Esophagus squamous epithelium (tissue), 5 donors: ENCODE results near the gene ACCSL. TPM values are rescaled to one million over a fixed set of nuclear protein-coding genes. Genes with fewer than 3 reads are reported as not detected.

Experiments used
- DNase-seq: peaks from one replicate; lab custom pipeline; 2025; lab: John Stamatoyannopoulos, UW
- H3K27ac ChIP-seq, 4 donors: fragments of 200-600 bp; sonication (generic); one replicate each; pipeline ENCODE4 v1.5.1; 2016 to 2019; ENCODE audit warnings: mild to moderate bottlenecking in 1 of 4
- H3K27me3 ChIP-seq, 4 donors: fragments of 200-600 bp; sonication (generic); 1 replicate in 3 of 4; 2 replicates in 1 of 4; pipeline versions ENCODE4 v1.5.1 to v1.6.0; 2017 to 2021; ENCODE audit warnings: antibody characterized with exemption in 1 of 4
- H3K36me3 ChIP-seq, 3 donors: fragments of 200-600 bp; sonication (generic); one replicate each; pipeline ENCODE4 v1.5.1; 2016 to 2019
- H3K4me1 ChIP-seq, 3 donors: fragments of 200-600 bp; sonication (generic); one replicate each; pipeline ENCODE4 v1.5.1; 2017 to 2019
- H3K4me3 ChIP-seq, 4 donors: fragments of 200-600 bp; sonication (generic); 1 replicate in 3 of 4; 2 replicates in 1 of 4; pipeline ENCODE4 v1.5.1; 2016 to 2019; ENCODE audit warnings: mild to moderate bottlenecking in 2 of 4, moderate library complexity in 1 of 4
- H3K9me3 ChIP-seq, 3 donors: fragments of 200-600 bp; sonication (generic); one replicate each; pipeline ENCODE4 v1.5.1; 2016 to 2019
- CTCF ChIP-seq, 6 experiments: fragments of 450-650 bp in 4 of 6; fragments of 200-600 bp in 2 of 6; sonication (generic) in 2 of 6; IDR thresholded peaks; one replicate each; pipeline ENCODE4 v1.5.1; 2016 to 2019; ENCODE audit warnings: antibody characterized with exemption in 6 of 6, mild to moderate bottlenecking in 4 of 6, moderate library complexity in 4 of 6
- POLR2A ChIP-seq, 4 donors: fragments of 450-650 bp; IDR thresholded peaks; one replicate each; pipeline ENCODE4 v1.6.1; 2017; ENCODE audit warnings: antibody characterized with exemption in 4 of 4, mild to moderate bottlenecking in 4 of 4, moderate library complexity in 3 of 4
- WGBS, 2 donors: methylation state at CpG; one replicate each; pipeline ENCODE4 v1.1.5; 2018; 5-methylcytosine and 5-hydroxymethylcytosine counted together
- intact Hi-C: fragments of 100-400 bp; cut with DNase I; formaldehyde crosslinking; loops from one replicate; pipeline ENCODE4 v1.15.0; 2022
- total RNA-seq, 4 donors: library from RNA; depleted of rRNA; stranded (reverse); fragments of >200 nt; gene quantifications; one replicate each; pipeline ENCODE4 v1.1.0, GENCODE V29; 2016
- donor health status: DM: yes; HTN: yes; CAD: no.

Gene ACCSL
- total RNA-seq, 4 donors from 2014 or later = not detected

- Histone ChIP-seq H3K4me1 (no peaks in the 10 kb centered on the region), H3K27ac (no peak overlapping the region), H3K4me3 (no peak overlapping the region), H3K27me3 (no peaks in the 10 kb centered on the region), H3K9me3 (no peaks in the 10 kb centered on the region), H3K36me3 (peaks cover 0 to 66% (median 0%) of the 10 kb centered on the region in 3 donors)
- WGBS, 2 donors = 85 to 100% methylated on average over 2 to 4 of the region's 9 CpGs
- intact Hi-C loops = no loop called here
- DNase-seq = no peak
- TF ChIP-seq POLR2A (IDR thresholded peaks at IDR 0.05) = no peak
- no peak for TF ChIP-seq CTCF (IDR thresholded peaks at IDR 0.05)
Measured at GRCh38 chr11:44080951-44081350, 33.2 kb downstream of the ACCSL start.

GRCh38 chr11:44082645-44083044, 34.9 kb downstream of the ACCSL start:
- no peaks in the 10 kb centered on the region for H3K9me3 ChIP-seq
- no peaks in the 10 kb centered on the region for H3K27me3 ChIP-seq
- no peak overlapping the region for H3K27ac ChIP-seq
- DNase-seq = no peak
- H3K4me1 ChIP-seq = no peaks in the 10 kb centered on the region
- TF ChIP-seq CTCF (IDR thresholded peaks at IDR 0.05) (no peak), POLR2A (IDR thresholded peaks at IDR 0.05) (no peak)
- peaks cover 0 to 61% (median 0%) of the 10 kb centered on the region in 3 donors for H3K36me3 ChIP-seq
- 78 to 92% methylated on average over 4 of the region's 4 CpGs for WGBS, 2 donors
- intact Hi-C loops = no loop called here
- H3K4me3 ChIP-seq = no peak overlapping the region

- Histone ChIP-seq H3K9me3 (no peaks in the 10 kb centered on the region), H3K36me3 (peaks cover 0 to 55% (median 0%) of the 10 kb centered on the region in 3 donors), H3K27ac (no peak overlapping the region), H3K27me3 (no peaks in the 10 kb centered on the region), H3K4me3 (no peak overlapping the region), H3K4me1 (no peaks in the 10 kb centered on the region)
- no peak for DNase-seq
- intact Hi-C loops = no loop called here
- TF ChIP-seq POLR2A (IDR thresholded peaks at IDR 0.05) = no peak
- 86 to 90% methylated on average over 2 to 6 of the region's 10 CpGs for WGBS, 2 donors
Measured at GRCh38 chr11:44083433-44083832, 35.7 kb downstream of the ACCSL start.

- TF ChIP-seq CTCF (IDR thresholded peaks at IDR 0.05) (no peak), POLR2A (IDR thresholded peaks at IDR 0.05) (no peak)
- no peaks in the 10 kb centered on the region for H3K27me3 ChIP-seq
- 75 to 77% methylated on average over 4 to 5 of the region's 5 CpGs for WGBS, 2 donors
- H3K4me1 ChIP-seq = no peaks in the 10 kb centered on the region
- no peak overlapping the region for H3K27ac ChIP-seq
- no peak for DNase-seq
- intact Hi-C loops = no loop called here
- H3K9me3 ChIP-seq = no peaks in the 10 kb centered on the region
- H3K36me3 ChIP-seq = peaks cover 0 to 50% (median 0%) of the 10 kb centered on the region in 3 donors
- H3K4me3 ChIP-seq = no peak overlapping the region
Measured at GRCh38 chr11:44083906-44084305, 36.1 kb downstream of the ACCSL start.

- H3K36me3 ChIP-seq = peaks cover 0 to 40% (median 0%) of the 10 kb centered on the region in 3 donors
- intact Hi-C loops = no loop called here
- H3K4me3 ChIP-seq = no peak overlapping the region
- WGBS, 2 donors = 97 to 100% methylated on average over 1 of the region's 1 CpG
- no peak for TF ChIP-seq CTCF (IDR thresholded peaks at IDR 0.05)
- no peaks in the 10 kb centered on the region for H3K9me3 ChIP-seq
- no peak for DNase-seq
- no peaks in the 10 kb centered on the region for H3K4me1 ChIP-seq
- H3K27me3 ChIP-seq = no peaks in the 10 kb centered on the region
- no peak overlapping the region for H3K27ac ChIP-seq
Measured at GRCh38 chr11:44085330-44085729, 37.5 kb downstream of the ACCSL start.

GRCh38 chr11:44088377-44088776, 40.6 kb downstream of the ACCSL start:
- H3K4me1 ChIP-seq = no peaks in the 10 kb centered on the region
- H3K27me3 ChIP-seq = no peaks in the 10 kb centered on the region
- no peak overlapping the region for H3K27ac ChIP-seq
- WGBS, 2 donors = 81 to 85% methylated on average over 4 of the region's 4 CpGs
- intact Hi-C loops = no loop called here
- H3K9me3 ChIP-seq = no peaks in the 10 kb centered on the region
- H3K36me3 ChIP-seq = peaks cover 0 to 14% (median 0%) of the 10 kb centered on the region in 3 donors
- TF ChIP-seq POLR2A (IDR thresholded peaks at IDR 0.05) (no peak), CTCF (IDR thresholded peaks at IDR 0.05) (no peak)
- no peak overlapping the region for H3K4me3 ChIP-seq
- DNase-seq = no peak
